MM.1S (cell line): ENCODE measurements around the gene EFCAB14.
A peak's percentile ranks its signal among the peaks of the same experiment; 100 is the strongest.
"Not testable (repeated sequence)": the region's sequence is repeated elsewhere in the genome, so short reads cannot be mapped to it uniquely, and the experiment has no call there.

Experiments
- DNase-seq: peaks from one replicate; pipeline ENCODE4 v3.0.0-alpha.2; 2015
- H2AFZ ChIP-seq: fragments of 300-600 bp; sonication (generic); 2 replicates; pipeline ENCODE4 v1.6.0; 2016; ENCODE audit warnings: antibody characterized with exemption, low read length
- H3F3A ChIP-seq: fragments of 300-600 bp; sonication (generic); 2 replicates; pipeline ENCODE4 v1.6.1; 2016; ENCODE audit warnings: mild to moderate bottlenecking, antibody characterized with exemption, low read length, moderate library complexity, mixed read lengths; ENCODE audit not compliant: insufficient read depth
- H3K27ac ChIP-seq: fragments of 300-600 bp; sonication (generic); 2 replicates; pipeline ENCODE4 v1.5.1; 2016; ENCODE audit warnings: mild to moderate bottlenecking, low read length
- H3K27me3 ChIP-seq: fragments of 300-600 bp; sonication (generic); replicated peaks from 2 replicates; pipeline ENCODE4 v1.6.0; 2016; ENCODE audit warnings: low read length; ENCODE audit not compliant: insufficient read depth
- H3K36me3 ChIP-seq: fragments of 300-600 bp; sonication (generic); replicated peaks from 2 replicates; pipeline ENCODE4 v1.6.1; 2016; ENCODE audit warnings: mild to moderate bottlenecking, low read length, mixed read lengths; ENCODE audit not compliant: insufficient read depth
- H3K4me1 ChIP-seq: fragments of 300-600 bp; sonication (generic); 2 replicates; pipeline ENCODE4 v1.6.1; 2016; ENCODE audit warnings: low read length, mixed read lengths
- H3K4me2 ChIP-seq: fragments of 300-600 bp; sonication (generic); 2 replicates; pipeline ENCODE4 v1.6.0; 2016; ENCODE audit warnings: low read depth, low read length
- H3K4me3 ChIP-seq: fragments of 300-600 bp; sonication (generic); 2 replicates; pipeline ENCODE4 v1.5.1; 2016; ENCODE audit warnings: low read length, mixed read lengths
- H3K79me2 ChIP-seq: fragments of 300-600 bp; sonication (generic); 2 replicates; pipeline ENCODE4 v1.6.1; 2016; ENCODE audit warnings: mixed run types, low read length, mixed read lengths
- H3K9ac ChIP-seq: fragments of 300-600 bp; sonication (generic); 2 replicates; pipeline ENCODE4 v1.6.1; 2016; ENCODE audit warnings: low read length, mixed read lengths
- H3K9me2 ChIP-seq: fragments of 300-600 bp; sonication (generic); replicated peaks from 2 replicates; pipeline ENCODE4 v1.6.1; 2016; ENCODE audit warnings: mild to moderate bottlenecking, low read length, mixed read lengths; ENCODE audit not compliant: insufficient read depth
- H3K9me3 ChIP-seq: fragments of 300-600 bp; sonication (generic); replicated peaks from 2 replicates; pipeline ENCODE4 v1.6.1; 2016; ENCODE audit warnings: mild to moderate bottlenecking, low read length, mixed read lengths; ENCODE audit not compliant: insufficient read depth
- H4K20me1 ChIP-seq: fragments of 300-600 bp; sonication (generic); 2 replicates; pipeline ENCODE4 v1.6.1; 2016; ENCODE audit warnings: mild to moderate bottlenecking, low read length, moderate library complexity, mixed read lengths; ENCODE audit not compliant: insufficient read depth
- EZH2 ChIP-seq: fragments of 300-600 bp; sonication (generic); optimal IDR thresholded peaks from 2 replicates; pipeline ENCODE3; 2017; ENCODE audit warnings: low read depth, mild to moderate bottlenecking, antibody characterized with exemption, low read length, mixed read lengths
- EZH2phosphoT487 ChIP-seq: fragments of 300-600 bp; sonication (generic); IDR thresholded peaks from 2 replicates; pipeline ENCODE4 v1.6.1; 2018; ENCODE audit warnings: antibody characterized with exemption, low read length
- TF ChIP-seq, protein P1 (sequence below): fragments of 300-600 bp; sonication (generic); IDR thresholded peaks from 2 replicates; pipeline ENCODE4 v1.5.1; 2016; ENCODE audit warnings: antibody characterized with exemption, low read length, mixed read lengths

The EFCAB14 gene

GRCh38 chr1:46747683-46748288, 28.9 kb upstream of the EFCAB14 start:
- no peaks in the 10 kb centered on the region for H3K27me3 ChIP-seq
- no peaks in the 10 kb centered on the region for H3K9me3 ChIP-seq
- H3F3A ChIP-seq = no peaks in the 10 kb centered on the region
- H4K20me1 ChIP-seq = no peaks in the 10 kb centered on the region
- DNase-seq = peak; percentile 31
- no peaks in the 10 kb centered on the region for H3K79me2 ChIP-seq
- H3K4me2 ChIP-seq = no peak overlapping the region
- no peak overlapping the region for H2AFZ ChIP-seq
- no peaks in the 10 kb centered on the region for H3K9me2 ChIP-seq
- no peak overlapping the region for H3K27ac ChIP-seq
- H3K9ac ChIP-seq = no peak overlapping the region
- no peaks in the 10 kb centered on the region for H3K4me1 ChIP-seq
- H3K4me3 ChIP-seq = no peak overlapping the region
- no peaks in the 10 kb centered on the region for H3K36me3 ChIP-seq
- TF ChIP-seq, protein P1, sequence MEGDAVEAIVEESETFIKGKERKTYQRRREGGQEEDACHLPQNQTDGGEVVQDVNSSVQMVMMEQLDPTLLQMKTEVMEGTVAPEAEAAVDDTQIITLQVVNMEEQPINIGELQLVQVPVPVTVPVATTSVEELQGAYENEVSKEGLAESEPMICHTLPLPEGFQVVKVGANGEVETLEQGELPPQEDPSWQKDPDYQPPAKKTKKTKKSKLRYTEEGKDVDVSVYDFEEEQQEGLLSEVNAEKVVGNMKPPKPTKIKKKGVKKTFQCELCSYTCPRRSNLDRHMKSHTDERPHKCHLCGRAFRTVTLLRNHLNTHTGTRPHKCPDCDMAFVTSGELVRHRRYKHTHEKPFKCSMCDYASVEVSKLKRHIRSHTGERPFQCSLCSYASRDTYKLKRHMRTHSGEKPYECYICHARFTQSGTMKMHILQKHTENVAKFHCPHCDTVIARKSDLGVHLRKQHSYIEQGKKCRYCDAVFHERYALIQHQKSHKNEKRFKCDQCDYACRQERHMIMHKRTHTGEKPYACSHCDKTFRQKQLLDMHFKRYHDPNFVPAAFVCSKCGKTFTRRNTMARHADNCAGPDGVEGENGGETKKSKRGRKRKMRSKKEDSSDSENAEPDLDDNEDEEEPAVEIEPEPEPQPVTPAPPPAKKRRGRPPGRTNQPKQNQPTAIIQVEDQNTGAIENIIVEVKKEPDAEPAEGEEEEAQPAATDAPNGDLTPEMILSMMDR = peak; percentile 40
- TF ChIP-seq EZH2 (no peak), EZH2phosphoT487 (no peak)

GRCh38 chr1:46742069-46742468, 23.2 kb upstream of the EFCAB14 start:
- Histone ChIP-seq H3K4me2 (no peak overlapping the region), H3K79me2 (no peaks in the 10 kb centered on the region), H3K9me3 (no peaks in the 10 kb centered on the region), H3K4me1 (no peaks in the 10 kb centered on the region), H3K9me2 (no peaks in the 10 kb centered on the region), H3K36me3 (no peaks in the 10 kb centered on the region), H3K27ac (no peak overlapping the region), H3K27me3 (no peaks in the 10 kb centered on the region; the same call in 1 of the 2 replicates), H3F3A (no peaks in the 10 kb centered on the region), H3K9ac (no peak overlapping the region), H2AFZ (no peak overlapping the region), H4K20me1 (no peaks in the 10 kb centered on the region), H3K4me3 (no peak overlapping the region)
- TF ChIP-seq EZH2 (no peak), EZH2phosphoT487 (no peak)
- TF ChIP-seq, protein P1 = no peak
- DNase-seq = no peak

GRCh38 chr1:46735708-46736324, 16.9 kb upstream of the EFCAB14 start:
- H3K4me3 ChIP-seq = no peak overlapping the region
- H3K9ac ChIP-seq = no peak overlapping the region
- no peaks in the 10 kb centered on the region for H3F3A ChIP-seq
- H3K4me1 ChIP-seq = no peaks in the 10 kb centered on the region
- no peaks in the 10 kb centered on the region for H3K79me2 ChIP-seq
- no peaks in the 10 kb centered on the region for H4K20me1 ChIP-seq
- no peak overlapping the region for H3K27ac ChIP-seq
- H3K9me2 ChIP-seq = no peaks in the 10 kb centered on the region
- H3K9me3 ChIP-seq = no peaks in the 10 kb centered on the region
- peak; percentile 37 for DNase-seq
- H3K4me2 ChIP-seq = no peak overlapping the region
- TF ChIP-seq EZH2 = no peak
- TF ChIP-seq, protein P1 = peak; percentile 26
- no peaks in the 10 kb centered on the region; the same call in 1 of the 2 replicates for H3K27me3 ChIP-seq
- H3K36me3 ChIP-seq = no peaks in the 10 kb centered on the region
- no peak overlapping the region for H2AFZ ChIP-seq

- DNase-seq, H3K79me2 ChIP-seq, H3K9me3 ChIP-seq, H4K20me1 ChIP-seq, H3K4me1 ChIP-seq, H3K27ac ChIP-seq, H3K27me3 ChIP-seq, H3K9ac ChIP-seq, H3K4me2 ChIP-seq, H2AFZ ChIP-seq, H3K4me3 ChIP-seq, H3F3A ChIP-seq, H3K36me3 ChIP-seq, H3K9me2 ChIP-seq: not testable (repeated sequence)
Measured at GRCh38 chr1:46728327-46728873, 9.5 kb upstream of the EFCAB14 start.
